Mesodermal cell (in vitro differentiated cells): ENCODE data around the gene CNN3.
A peak's percentile ranks its signal among the peaks of the same experiment; 100 is the strongest.

Experiments
- H3K27ac ChIP-seq: 2 replicates; pipeline ENCODE4 v1.7.0; 2013; ENCODE audit warnings: mild to moderate bottlenecking, low read depth, low read length, moderate library complexity; ENCODE audit not compliant: severe bottlenecking
- H3K36me3 ChIP-seq: 2 replicates; pipeline ENCODE4 v1.7.1; 2013; ENCODE audit warnings: mild to moderate bottlenecking, low read length, moderate library complexity; ENCODE audit not compliant: control insufficient read depth, insufficient read depth
- H3K4me1 ChIP-seq: one replicate; pipeline ENCODE4 v1.7.1; 2013; ENCODE audit warnings: mild to moderate bottlenecking, low read length; ENCODE audit not compliant: insufficient read depth, control insufficient read depth, poor library complexity, severe bottlenecking
- H3K4me3 ChIP-seq: 2 replicates; pipeline ENCODE4 v1.7.0; 2013; ENCODE audit warnings: low read length, control low read depth, mild to moderate bottlenecking; ENCODE audit not compliant: insufficient read depth, poor library complexity, severe bottlenecking; ENCODE audit errors: extremely low read depth
- H3K9me3 ChIP-seq: 2 replicates; pipeline ENCODE4 v1.7.1; 2013; ENCODE audit warnings: mild to moderate bottlenecking, low read length, moderate library complexity; ENCODE audit not compliant: control insufficient read depth
- WGBS, 2 experiments: methylation state at CpG; one replicate each; pipeline ENCODE4 v1.1.5; 2013; ENCODE audit warnings: missing lambda C conversion rate in 2 of 2; ENCODE audit not compliant: insufficient coverage in 2 of 2; 5-methylcytosine and 5-hydroxymethylcytosine counted together

CNN3 gene

DNA sequence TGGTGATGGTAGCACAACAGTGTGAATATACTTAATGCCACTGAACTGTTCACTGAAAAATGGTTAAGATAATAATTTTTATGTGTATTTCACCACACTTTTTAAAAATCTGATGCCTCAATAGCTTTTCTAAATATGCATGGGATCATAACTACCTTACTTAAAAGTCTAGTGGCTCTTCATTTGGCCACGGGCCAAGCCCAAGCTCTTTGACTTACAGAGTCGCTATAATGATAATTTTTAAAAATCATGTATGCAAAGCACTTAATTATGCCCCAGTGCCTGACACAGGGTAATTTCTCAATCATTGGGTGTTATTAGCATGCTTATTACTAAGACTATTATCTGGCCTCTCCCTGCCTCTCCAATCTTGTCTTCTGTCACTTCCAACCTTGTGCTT lies 7.6 kb upstream of the CNN3 start:
- no CpG with 5 or more reads among the region's 2 CpGs for WGBS, 2 experiments
- H3K27ac ChIP-seq, result no peak overlapping the region
- H3K9me3 ChIP-seq, result no peaks in the 10 kb centered on the region
- H3K4me3 ChIP-seq, result no peak overlapping the region
- peaks cover 10% of the 10 kb centered on the region for H3K36me3 ChIP-seq
- peaks cover 23% of the 10 kb centered on the region for H3K4me1 ChIP-seq

GRCh38 chr1:94931254-94931841 lies 4.4 kb upstream of the CNN3 start:
- Histone ChIP-seq H3K4me1 (peaks cover 16% of the 10 kb centered on the region), H3K4me3 (no peak overlapping the region), H3K36me3 (peaks cover 10% of the 10 kb centered on the region), H3K27ac (no peak overlapping the region), H3K9me3 (no peaks in the 10 kb centered on the region)
- WGBS, 2 experiments, result 86 to 100% methylated on average over 4 of the region's 7 CpGs

DNA sequence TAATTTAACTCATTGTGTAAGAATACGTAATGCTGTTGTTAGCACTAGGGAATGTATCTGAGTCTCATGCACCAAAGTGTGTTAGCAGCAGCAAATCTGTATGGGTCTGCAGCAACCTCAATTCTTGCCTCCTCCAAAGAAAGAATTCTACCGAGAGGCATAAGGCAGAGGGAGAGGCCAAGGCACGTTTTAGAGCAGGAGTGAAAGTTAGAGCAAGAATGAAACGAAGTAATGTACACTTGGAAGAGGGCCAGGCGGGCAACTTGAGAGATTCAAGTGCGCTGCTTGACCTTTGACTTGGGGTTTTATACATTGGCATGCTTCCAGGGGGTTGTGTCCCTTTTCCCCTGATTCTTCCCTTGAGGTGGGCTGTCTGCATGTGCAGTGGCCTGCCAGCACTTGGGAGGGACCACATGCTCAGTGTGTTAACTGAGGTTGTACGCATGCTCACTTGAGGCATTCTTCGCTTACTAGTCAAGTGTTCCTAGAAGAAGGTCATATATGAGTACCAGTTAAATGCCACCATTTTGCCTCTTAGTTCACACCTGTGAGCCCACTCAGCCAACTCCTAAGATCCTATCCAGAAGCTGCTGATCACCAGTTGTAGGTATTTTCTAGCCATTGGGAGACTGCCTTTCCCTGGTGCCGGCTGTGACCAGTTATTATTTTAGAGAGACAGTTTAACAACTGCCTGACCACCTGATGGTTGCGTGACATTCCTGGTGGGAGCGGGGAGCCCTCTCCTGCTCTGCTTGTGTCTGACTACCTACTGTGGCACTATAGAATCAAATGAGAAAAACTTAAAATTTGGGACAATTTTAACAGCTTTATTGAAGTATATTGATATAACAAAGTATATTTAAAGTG lies 2.7 kb upstream of the CNN3 start:
- Histone ChIP-seq H3K36me3 (peaks cover 18% of the 10 kb centered on the region), H3K9me3 (no peaks in the 10 kb centered on the region), H3K4me3 (peak overlapping the region; percentile 12), H3K27ac (no peak overlapping the region), H3K4me1 (peaks cover 9% of the 10 kb centered on the region)
- 83 to 93% methylated on average over 8 of the region's 11 CpGs for WGBS, 2 experiments

GRCh38 chr1:94928293-94928939 lies 1.5 kb upstream of the CNN3 start:
- Histone ChIP-seq H3K4me1 (peaks cover 15% of the 10 kb centered on the region), H3K9me3 (no peaks in the 10 kb centered on the region), H3K27ac (no peak overlapping the region), H3K36me3 (peaks cover 27% of the 10 kb centered on the region), H3K4me3 (peak overlapping the region; percentile 98)
- WGBS, 2 experiments, result 84 to 89% methylated on average over 4 to 6 of the region's 7 CpGs

GRCh38 chr1:94927405-94928175 lies 680 bp upstream of the CNN3 start:
- H3K4me1 ChIP-seq, result peaks cover 24% of the 10 kb centered on the region
- 1% methylated on average over 28 to 29 of the region's 40 CpGs for WGBS, 2 experiments
- peaks cover 27% of the 10 kb centered on the region for H3K36me3 ChIP-seq
- H3K27ac ChIP-seq, result peak overlapping the region; percentile 100
- peak overlapping the region; percentile 98 for H3K4me3 ChIP-seq
- no peaks in the 10 kb centered on the region for H3K9me3 ChIP-seq

- H3K36me3 ChIP-seq, result peaks cover 35% of the 10 kb centered on the region
- 0% methylated on average over 57 to 77 of the region's 78 CpGs for WGBS, 2 experiments
Observed at GRCh38 chr1:94926126-94926914, 590 bp downstream of the CNN3 start.

DNA sequence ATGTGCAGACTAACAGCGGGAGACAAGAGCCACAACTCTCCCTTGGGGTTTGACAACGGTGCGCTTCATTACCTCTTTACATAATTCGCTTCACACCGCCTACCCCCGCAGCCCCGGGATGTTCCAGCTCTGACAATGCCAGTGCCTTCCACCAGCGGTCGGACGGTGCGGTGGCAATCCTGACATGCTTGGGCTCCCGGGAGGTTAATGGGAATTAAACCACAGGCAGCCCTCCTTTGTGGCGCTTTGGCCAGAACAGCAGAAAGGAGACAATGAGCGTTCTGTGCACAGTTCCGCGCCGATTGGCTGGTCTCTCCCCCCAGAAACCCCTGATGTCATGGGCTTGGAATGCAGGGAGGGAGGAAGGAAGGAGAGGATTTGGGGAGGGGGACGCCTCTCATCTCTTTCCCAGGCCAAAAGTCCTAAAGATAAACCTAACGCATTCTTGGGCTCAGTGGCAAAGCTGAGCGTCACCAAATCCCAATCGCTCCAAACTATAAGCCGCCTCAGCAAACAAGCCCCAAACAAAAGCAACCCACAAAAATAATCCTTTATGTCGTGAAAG lies 1.3 kb downstream of the CNN3 start:
- WGBS, 2 experiments, result 0% methylated on average over 14 to 17 of the region's 23 CpGs
- Histone ChIP-seq H3K27ac (peak overlapping the region; percentile 100), H3K4me3 (peak overlapping the region; percentile 98), H3K36me3 (peaks cover 39% of the 10 kb centered on the region), H3K9me3 (no peaks in the 10 kb centered on the region), H3K4me1 (peaks cover 38% of the 10 kb centered on the region)

More at GRCh38 chr1:94926126-94926914, 590 bp downstream of the CNN3 start:
- Histone ChIP-seq H3K27ac (peak overlapping the region; percentile 100), H3K4me3 (peak overlapping the region; percentile 98), H3K9me3 (no peaks in the 10 kb centered on the region), H3K4me1 (peaks cover 31% of the 10 kb centered on the region)

- Histone ChIP-seq H3K9me3 (no peaks in the 10 kb centered on the region), H3K4me1 (peaks cover 44% of the 10 kb centered on the region), H3K27ac (peak overlapping the region; percentile 100), H3K4me3 (peak overlapping the region; percentile 98), H3K36me3 (peaks cover 41% of the 10 kb centered on the region)
- 0% methylated on average over 1 to 2 of the region's 2 CpGs for WGBS, 2 experiments
Observed at GRCh38 chr1:94925004-94925403, 1.9 kb downstream of the CNN3 start.

DNA sequence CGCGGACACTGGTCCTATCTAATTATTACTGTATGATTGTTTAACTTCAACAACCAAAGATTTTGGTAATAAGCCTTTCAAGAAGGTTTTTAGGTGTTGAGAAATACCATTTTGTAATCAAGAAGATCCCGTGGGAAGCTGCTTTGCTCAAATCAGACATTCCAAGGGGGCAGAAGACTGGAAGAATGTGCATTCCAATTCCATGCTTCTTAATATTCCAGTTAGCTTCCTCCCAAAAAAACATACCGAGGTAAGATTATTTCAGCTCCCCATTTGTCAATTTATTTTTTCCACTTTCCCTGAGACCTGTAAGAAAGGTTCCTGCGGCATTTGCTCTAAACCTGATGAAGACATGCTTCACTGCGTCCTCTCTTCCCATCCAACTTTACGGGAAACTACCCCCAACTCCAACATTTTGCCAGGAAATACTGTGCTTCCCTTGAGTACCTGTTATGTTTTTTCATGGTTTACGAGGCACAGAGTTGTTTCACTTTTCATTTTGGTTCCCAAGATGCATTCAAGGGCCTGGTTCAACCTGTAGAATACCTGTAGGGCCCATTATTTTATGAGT lies 4.1 kb downstream of the CNN3 start:
- H3K4me1 ChIP-seq, result peaks cover 45% of the 10 kb centered on the region
- H3K27ac ChIP-seq, result peak overlapping the region; percentile 43
- H3K4me3 ChIP-seq, result peak overlapping the region; percentile 12
- no peaks in the 10 kb centered on the region for H3K9me3 ChIP-seq
- WGBS, 2 experiments, result 88 to 95% methylated on average over 5 to 6 of the region's 8 CpGs
- H3K36me3 ChIP-seq, result peaks cover 56% of the 10 kb centered on the region
